PC-3 (cell line): ENCODE measurements around the gene TMC6.

Experiments
- CTCF ChIP-seq: fragments of 300-600 bp; sonication (generic); conservative IDR thresholded peaks from 2 replicates; pipeline ENCODE4 v1.5.1; 2017; ENCODE audit warnings: antibody characterized with exemption, low read depth, mild to moderate bottlenecking, low read length
- EZH2 ChIP-seq: fragments of 300-600 bp; sonication (generic); IDR thresholded peaks from one replicate; pipeline ENCODE4 v1.6.1; 2017; ENCODE audit warnings: antibody characterized with exemption, mild to moderate bottlenecking, low read length; ENCODE audit not compliant: unreplicated experiment
- EZH2phosphoT487 ChIP-seq: fragments of 300-600 bp; sonication (generic); IDR thresholded peaks from 2 replicates; pipeline ENCODE4 v1.6.1; 2018; ENCODE audit warnings: mild to moderate bottlenecking, antibody characterized with exemption, low read length, borderline replicate concordance

- no peak for TF ChIP-seq CTCF
- no peak for TF ChIP-seq EZH2
- TF ChIP-seq EZH2phosphoT487 = no peak
Observed at GRCh38 chr17:78101112-78101511, 27.4 kb downstream of the TMC6 start.
